ENCODE data around the gene CD274.
"Not testable (repeated sequence)": the region's sequence is repeated elsewhere in the genome, so short reads cannot be mapped to it uniquely, and the experiment has no call there.

The CD274 gene

DNA sequence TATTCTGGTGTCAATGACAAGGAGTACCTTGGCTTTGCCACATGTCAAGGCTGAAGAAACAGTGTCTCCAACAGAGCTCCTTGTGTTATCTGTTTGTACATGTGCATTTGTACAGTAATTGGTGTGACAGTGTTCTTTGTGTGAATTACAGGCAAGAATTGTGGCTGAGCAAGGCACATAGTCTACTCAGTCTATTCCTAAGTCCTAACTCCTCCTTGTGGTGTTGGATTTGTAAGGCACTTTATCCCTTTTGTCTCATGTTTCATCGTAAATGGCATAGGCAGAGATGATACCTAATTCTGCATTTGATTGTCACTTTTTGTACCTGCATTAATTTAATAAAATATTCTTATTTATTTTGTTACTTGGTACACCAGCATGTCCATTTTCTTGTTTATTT lies 19.8 kb downstream of the CD274 start:
- DNase-seq: no peak

DNA sequence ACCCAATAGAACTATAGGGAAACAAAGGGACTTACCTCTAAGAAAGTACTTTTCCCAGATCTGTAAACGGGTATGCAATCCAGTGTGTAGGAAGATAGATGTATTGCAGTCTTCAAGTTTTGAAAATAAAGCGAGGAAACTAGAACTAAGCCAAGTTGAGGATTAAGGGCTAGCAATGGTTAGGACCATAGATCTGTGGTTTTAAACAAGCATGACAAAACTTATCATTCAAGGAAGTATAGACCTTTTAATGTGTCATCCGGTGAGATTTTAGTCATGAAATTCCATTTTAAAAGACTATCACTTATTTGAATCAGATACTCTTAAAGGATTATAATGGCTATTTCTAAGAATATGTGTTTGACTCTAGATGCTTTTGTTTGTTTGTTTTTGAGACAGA lies 20.5 kb downstream of the CD274 start:
- no peak for DNase-seq

DNA sequence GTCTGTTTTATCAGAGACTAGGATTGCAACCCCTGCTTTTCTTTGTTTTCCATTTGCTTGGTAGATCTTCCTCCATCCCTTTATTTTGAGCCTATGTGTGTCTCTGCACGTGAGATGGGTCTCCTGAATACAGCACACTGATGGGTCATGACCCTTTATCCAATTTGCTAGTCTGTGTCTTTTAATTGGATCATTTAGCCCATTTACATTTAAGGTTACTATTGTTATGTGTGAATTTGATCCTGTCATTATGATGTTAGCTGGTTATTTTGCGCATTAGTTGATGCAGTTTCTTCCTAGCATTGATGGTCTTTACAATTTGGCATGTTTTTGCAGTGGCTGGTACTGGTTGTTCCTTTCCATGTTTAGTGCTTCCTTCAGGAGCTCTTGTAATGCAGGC lies 25.3 kb downstream of the CD274 start:
- DNase-seq: not testable (repeated sequence)

DNA sequence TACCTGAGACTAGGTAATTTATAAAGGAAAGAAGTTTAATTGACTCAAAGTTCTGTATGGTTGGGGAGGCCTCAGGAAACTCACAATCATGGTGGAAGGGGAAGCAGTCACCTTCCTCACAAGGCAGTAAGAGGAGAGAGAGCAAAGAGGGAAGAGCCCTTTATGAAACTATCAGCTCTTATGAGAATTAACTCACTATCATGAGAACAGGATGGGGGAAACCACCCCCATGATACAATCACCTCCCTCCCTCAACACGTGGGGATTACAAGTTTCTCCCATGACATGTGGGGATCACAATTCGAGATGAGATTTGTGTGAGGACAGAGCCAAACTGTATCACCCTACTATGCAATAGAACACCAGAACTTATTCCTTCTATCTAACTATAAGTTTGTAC lies 27.9 kb downstream of the CD274 start:
- DNase-seq: no peak

DNA sequence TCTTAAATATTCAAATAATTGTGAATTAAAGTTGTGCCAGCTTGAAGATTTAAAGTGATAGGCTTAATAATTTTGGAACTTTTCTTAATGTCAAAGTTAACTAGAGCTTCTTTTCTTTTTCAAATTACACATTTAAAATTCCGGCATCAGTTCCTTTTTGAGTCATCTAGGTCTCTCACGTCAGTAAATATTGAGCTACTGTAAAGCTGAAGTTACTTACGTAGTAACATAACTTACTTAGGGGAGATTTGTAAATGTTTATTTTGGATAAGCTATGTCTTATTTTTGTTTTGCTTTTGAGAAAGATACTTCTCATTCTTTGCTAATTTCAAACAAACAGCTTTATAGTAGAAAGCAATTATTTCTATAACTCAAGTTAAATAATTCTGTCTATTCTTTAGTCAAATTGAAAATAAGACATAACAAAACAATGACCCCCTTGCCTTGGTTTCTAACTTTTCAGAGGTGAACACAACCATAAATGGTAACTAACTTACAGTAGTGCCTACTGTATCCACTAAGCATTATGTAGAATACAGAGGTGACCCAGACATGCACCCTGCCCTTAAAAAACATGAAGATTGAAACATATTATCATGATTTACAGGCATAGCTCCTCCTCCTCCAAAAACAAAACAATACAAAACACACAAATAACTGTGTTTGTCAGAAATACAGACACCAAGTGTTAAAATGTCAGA lies 29.8 kb downstream of the CD274 start:
- no peak for DNase-seq

DNA sequence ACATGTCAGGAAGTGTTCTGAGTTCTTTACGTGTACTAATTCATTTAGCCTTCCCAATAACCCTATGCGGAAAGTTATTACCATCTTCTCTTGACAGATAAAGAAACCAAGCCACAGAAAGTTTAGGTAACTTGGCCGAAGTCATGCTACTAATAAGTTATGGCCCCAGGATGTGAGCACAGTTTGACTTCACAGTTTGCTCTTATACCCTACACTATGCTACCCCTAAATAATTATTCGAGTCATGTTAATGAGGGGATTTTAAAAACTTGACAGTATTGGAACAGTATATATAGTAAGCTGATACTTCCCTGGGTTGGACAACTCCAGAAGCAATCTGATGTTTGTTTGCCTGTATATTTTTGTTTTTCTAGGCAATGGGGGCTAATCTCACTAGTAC lies 30.6 kb downstream of the CD274 start:
- DNase-seq: no peak

DNA sequence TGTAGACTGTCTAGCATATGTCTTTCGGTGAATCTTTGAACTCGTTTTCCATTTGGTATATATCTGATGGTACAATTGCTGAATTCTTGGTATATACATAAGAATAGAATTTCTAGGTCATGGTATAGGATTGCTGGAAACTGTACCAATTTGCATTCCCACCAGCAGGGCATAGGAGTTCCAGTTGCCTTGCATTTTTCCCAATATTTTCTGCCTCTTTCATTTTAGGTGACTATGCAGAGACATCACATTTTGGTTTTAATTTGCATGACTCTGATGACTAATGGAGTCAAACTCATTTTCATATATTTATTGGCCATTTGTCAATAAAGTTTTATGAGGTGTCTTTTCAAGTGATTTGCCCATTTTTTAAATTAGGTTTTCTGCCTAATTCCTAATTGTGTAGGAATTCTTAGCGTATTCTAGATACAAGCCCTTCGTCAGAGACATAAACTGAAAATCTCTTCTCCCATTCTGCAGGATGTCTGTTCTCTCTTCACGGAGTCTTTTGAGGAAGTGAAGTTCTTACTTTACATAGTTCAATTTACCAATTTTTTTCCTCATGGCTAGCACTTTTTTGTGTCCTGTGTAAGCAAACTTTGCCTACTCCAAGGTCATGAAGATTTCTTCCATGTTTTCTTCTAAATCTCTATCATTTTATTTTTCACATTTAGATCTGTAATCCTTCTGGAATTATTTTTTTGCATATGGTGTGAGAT lies 31.1 kb downstream of the CD274 start:
- no peak for DNase-seq

DNA sequence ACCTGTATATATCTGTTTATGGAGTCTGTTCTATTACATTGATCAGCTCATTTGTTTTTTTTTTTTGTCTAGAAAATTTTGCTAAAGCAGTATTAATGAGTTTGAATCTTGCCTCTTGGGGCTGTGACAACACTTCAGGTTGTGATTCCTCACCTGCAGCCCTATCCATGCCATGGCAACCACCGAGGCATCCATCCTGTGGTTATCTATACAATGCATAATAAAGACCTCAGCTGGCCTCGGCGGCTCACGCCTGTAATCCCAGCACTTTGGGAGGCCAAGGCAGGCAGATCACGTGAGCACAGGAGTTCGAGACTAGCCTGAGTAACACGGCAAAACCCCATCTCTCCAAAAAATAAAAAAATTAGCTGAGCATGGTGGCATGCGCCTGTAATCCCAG lies 31.9 kb downstream of the CD274 start:
- no peak for DNase-seq

DNA sequence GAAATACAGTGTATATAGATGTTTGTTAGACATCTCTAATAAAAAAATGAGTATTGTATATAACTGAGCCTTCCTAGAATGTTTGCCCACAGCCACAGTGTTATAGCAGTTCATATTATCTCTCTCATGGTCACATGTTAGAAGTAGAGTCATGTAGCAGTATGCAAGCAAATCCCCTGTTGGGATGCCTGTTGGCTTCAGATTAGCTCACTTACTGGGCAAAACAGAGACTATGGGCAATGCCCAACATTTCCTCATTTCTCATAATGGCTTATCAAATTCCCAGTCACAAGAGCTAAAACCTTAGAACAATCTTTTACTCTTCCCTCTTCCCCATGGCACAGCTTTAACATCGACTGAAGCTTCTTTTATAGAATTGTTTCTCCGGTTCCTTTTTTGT lies 33.0 kb downstream of the CD274 start:
- no peak for DNase-seq

DNA sequence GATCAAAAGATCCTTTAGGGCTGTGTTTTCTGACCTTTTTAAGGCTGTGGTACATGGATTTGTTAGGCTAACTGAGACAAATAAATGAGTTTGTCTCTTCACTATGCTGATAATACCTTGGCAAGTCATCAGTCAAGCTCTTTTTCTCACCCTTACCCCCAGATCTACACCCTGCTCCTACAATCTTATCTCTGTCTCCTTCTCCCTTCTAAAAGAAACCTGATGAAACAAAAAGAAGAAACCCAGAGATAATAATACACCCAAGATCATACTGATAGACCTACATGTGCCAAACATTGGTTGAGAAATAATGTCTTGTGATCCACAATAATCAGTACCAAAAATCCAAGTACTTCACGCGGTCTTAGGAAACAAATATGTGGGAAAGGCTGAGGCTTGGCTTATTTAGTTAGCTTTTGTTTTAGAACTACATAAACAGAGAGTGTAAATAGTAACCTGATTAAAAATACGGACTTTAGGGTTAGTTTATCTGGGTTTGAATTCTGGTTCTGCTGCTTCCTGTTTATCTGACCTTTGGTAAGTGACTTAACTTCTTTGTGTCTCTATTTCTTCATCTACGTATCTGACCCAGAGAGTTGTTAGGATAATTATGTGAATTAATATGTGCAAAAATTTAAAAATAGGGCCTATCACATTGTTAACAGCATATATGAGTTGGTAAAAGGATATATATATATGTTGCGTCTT lies 35.2 kb downstream of the CD274 start:
- DNase-seq: no peak

DNA sequence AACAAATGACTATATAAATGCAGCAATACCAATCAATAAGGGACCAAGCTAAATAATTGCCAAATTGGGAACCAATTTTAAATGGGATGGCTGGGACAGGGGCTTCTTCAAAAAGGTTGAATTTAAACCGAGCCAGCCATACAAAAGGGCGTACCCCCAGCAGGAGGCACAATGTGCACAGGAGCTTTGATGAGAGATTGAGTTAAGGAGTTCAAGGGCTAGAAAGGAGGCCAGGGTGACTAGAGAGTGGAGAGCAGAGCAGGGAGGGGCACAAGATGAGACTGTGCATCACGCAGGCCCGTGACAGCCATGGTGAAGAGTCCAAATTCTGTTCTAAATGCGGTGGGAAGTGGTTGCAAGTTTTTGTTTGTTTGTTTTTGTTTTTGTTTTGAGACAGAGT lies 36.6 kb downstream of the CD274 start:
- DNase-seq: no peak

DNA sequence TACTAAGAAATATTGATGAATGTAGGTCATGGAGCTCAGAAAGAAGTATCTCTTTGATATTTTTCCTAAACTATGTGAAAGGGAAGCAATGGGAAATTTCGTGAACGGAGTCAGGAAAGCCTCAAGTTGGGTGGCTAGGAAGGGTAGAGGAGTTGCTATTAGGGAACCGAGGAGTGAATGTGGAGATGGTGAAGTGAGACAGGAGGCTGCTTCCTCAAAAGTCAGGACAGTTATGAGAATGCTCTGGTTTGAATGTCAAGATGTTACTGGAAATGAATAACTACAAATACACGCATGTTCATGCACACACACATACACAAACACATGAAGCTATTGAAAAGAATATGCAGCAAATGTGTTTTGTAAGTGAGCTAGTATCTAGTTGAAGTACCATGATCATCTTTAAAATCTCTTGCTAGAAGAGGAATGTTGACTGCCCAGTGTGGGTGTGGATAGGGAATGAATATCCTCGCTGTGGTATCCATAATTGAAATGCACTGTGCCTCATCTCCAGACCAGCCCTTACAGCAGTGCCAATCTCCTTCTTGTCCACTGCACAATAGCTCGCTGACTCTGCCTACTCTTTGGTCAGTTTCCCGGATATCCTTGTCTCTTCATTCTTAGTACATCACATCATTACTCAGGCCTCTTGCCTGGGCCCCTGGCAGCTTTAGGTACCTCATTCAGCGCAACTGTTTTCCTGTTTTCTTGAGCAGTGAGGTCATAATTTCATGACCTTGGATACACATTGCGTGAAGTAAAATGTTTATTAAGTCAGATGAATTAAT lies 38.1 kb downstream of the CD274 start:
- no peak for DNase-seq

DNA sequence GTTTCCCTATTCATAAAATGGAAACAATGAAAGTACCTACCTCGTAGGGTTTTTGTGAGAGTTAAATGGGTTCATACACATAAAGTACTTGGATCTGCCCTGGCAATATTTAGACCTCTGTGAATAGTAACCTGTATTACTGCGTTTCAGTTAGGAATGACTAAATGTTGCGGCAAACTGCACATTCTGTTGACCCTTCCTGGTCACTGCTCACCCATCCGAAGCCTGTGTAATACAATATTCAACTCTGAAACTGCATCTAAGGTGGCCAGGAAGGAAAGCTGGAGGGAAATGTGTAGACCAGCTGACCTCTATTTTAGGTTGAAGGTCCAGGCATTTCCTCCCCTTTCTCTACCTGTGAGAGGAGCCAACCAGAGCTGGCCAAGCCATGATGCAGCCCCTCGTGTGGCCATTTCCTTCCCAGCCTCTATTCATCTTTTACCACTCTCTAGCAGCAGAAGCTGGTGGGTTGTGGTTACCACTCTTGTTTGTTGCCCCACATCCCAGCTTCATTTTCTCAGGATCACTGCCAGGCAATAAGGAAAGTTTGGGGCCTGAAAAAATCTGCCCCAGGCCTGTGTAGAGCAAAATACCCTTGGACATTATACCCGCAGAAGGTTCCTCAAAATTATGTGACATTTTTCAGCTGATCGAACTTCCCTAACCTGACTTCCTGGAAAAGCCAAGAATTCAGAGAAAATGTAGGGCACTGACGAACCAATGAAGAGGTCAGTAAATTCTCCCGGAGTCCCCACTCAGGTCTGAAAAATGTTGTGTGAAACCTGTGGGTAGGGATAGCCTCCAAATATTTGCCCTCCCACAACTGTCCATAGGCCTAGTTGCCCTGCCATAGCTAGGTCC lies 39.5 kb downstream of the CD274 start:
- no peak for DNase-seq

DNA sequence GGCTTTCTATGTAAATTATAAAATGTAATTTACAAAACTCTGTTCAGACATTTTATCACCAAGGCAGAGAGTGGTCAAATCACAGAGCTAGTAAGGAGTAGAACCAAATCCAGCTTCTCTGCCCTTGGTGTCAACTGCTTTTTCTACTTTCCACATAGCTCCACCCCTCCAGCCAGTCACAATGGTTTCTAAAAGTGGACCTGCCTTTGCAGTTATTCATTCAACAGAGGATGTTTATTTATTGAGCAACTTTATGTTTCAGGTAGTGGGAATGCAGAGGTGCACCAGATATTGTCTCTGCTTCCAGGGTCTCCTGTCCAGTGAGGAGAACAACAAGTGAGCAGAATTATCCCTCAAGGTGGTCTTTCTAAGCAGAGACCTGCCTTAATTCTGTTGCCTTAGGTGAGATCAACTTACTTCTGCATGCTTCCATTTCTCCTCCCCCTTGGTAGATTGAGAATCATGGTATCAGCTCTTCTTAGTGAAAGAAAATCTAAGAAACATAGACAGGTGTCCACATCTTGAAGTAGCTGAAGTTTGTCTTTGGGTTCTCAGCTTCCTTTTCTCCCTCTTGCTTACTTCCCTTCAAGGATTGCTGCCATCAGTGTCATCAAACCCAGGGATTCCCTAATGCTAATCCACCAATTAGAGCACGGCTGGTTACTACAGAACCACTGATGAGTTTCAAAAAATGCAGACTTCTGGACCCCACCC lies 42.8 kb downstream of the CD274 start:
- DNase-seq: no peak

DNA sequence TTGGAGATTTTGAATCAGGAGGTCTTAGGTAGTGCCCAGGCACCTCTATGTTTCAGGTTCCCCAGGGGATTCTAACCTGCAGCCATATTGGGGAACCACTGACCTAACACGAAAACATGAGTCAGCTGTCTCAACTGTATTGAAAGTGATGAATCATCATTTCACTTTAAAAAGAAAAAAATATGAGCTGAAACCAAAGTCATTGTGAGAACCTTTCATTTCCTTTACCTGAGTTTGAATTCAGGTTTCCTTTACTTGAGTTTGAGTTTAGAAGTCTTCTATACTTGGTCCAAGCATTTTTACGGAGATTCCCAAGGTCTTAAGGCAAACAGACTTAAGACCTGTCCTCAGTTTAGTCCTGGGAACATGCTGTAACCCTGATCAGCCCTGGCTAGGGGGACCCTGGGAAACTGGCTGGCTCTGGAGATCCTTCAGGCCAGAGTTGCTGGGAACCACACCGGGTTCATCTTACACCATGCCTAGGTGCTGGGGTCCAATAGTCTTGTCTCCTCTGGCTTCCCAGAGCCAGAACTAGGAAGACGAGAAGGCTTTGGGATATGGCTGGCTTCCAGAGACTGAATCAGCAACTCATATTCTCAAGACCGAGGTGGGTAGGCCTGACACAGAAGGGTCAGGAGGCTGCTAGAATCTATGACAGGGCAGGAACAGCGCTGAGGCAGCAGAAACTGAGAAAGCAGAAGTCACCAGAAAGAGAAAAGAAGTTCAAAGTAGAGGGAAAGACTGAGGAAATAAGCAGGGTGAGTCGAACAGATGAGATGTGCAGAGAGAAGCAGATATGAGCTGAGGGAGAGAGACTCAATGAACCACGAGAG lies 43.6 kb downstream of the CD274 start:
- DNase-seq: no peak

DNA sequence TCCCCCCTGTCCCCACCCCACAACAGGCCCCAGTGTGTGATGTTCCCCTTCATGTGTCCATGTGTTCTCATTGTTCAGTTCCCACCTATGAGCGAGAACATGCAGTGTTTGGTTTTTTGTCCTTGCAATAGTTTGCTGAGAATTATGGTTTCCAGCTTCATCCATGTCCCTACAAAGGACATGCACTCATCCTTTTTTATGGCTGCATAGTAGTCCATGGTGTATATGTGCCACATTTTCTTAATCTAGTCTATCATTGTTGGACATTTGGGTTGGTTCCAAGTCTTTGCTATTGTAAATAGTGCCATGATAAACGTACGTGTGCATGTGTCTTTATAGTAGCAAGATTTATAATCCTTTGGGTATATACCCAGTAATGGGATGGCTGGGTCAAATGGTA lies 44.4 kb downstream of the CD274 start:
- DNase-seq: not testable (repeated sequence)

DNA sequence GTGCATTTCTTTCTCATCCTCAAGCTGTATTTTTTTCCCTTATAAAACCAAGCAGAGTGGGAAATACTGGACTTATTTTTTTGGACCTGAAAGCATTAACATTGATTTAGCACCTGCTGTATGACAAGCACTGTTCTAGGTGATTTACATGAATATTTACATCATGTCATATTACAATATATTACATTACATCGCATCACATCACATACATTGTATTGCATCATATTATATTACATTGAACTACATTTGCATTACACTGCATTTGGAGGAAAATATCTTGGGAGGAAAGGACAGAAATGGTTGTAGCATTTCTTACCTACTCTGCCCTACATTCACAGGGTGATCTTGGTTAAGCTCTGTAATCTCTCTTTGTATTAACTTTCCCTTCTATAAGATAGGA lies 48.8 kb downstream of the CD274 start:
- DNase-seq: no peak

DNA sequence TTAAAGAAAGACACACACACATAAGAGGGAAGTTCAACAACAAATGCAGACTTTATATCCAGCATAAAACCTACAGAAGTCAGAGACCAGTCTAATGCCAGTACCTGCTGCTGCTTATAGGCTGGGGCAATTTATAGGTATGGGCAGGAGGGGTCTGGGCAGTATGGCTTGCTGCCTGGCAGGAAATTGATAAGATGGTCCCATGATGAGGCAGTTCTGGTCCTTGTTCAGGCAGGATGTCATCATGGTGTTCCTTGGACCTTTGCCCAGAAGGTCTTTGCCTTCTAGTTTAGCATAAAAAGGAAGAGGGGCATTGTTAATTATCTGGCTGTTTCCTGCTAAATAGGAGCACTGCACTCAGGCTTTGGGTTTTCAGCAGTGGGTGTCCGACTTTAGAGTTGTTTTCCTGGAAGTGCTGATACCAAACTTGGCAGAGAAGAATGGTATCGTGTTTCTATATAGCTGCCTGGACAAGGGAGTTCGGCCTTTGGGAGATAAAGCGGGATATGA lies 49.6 kb downstream of the CD274 start:
- DNase-seq: peak; percentile 72

DNA sequence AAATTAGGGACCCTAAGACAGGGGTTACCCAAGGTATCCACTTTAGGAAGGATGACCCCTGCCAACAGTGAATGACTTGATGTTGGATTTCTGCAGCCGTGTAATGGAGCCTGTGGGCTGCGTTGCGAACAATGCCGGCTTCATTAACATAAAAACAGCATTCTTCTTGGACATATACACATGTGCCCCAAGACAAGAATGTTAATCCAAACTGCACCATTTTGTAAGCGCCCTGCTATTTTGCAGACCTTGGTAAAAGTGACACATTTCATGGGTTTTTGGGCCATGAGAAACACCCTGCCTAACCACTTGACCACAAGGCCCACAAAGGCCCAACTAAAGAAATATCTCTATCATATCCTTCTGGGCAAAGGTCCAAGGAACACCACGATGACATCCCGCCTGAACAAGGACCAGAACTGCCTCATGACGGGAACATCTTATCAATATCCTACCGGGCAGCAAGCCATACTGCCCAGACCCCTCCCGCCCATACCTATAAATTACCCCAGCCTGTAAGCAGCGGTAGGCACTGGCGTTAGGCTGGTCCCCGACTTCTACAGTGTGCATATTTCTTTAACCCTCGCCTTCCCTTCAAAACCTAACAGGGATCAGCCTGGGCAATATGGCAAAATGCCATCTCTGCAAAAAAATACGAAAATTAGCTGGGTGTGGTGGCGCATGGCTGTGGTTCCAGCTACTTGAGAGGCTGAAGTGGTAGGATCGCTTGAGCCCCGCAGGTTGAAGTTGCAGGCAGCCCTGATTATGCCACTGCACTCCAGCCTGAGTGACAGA lies 50.3 kb downstream of the CD274 start:
- peak; percentile 30 for DNase-seq

DNA sequence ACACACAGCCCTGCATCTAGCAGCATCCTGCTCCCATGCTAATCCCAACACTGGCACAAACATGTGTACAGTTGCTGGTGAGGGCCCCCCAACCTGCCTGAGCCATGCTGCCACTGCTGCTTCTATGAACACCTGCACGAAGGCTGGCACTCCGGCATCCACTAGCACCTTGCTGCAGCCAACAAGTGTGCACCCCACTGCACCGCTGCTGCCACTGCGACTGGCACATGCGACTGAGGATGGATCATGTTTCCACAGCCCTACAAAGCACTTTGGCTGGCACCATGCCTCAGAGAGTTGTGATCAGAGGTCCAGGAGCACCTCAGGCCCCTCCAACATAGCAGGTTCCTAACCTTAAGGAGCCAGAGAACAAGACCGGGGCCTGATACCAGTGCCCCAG lies 52.2 kb downstream of the CD274 start:
- DNase-seq: no peak

Data from KG1 (cell line).